Nucleus accumbens (tissue), 56 donors: ENCODE measurements around the gene TWNK.
A peak's percentile ranks its signal among the peaks of the same experiment; 100 is the strongest.

Experiments
- DNase-seq, 56 donors: peaks; one replicate each; lab custom pipeline; 2025; lab: John Stamatoyannopoulos, UW

The TWNK gene

GRCh38 chr10:101041252-101041761, 54.0 kb downstream of the TWNK start:
- peak in 52 of 56 donors; percentile 10 to 88 (median 62) for DNase-seq

GRCh38 chr10:101042118-101042517, 54.8 kb downstream of the TWNK start:
- DNase-seq, result no peak

- peak in 55 of 56 donors; percentile 20 to 92 (median 74) for DNase-seq
These were observed 55.5 kb downstream of the TWNK start for GRCh38 chr10:101042667-101043362.

- DNase-seq, result no peak
These were observed 56.0 kb downstream of the TWNK start for GRCh38 chr10:101043363-101043707.
